ENCODE data around the gene GPX4. TPM values are rescaled to one million over a fixed set of nuclear protein-coding genes. Genes with fewer than 3 reads are reported as not detected.
A peak's percentile ranks its signal among the peaks of the same experiment; 100 is the strongest.

The GPX4 gene
- total and polyA plus RNA-seq, 2 donors (not counting 1 experiment from before 2014, with no cell fraction given) = 213 to 317 TPM

- Histone ChIP-seq H3K9me3 (ENCODE audit: control extremely low read depth in 1 of 3, control insufficient read depth in 2 of 3, insufficient read depth in 1 of 3, low read length in 2 of 3) (no peaks in the 10 kb centered on the region), H3K79me2 (ENCODE audit: control insufficient read depth, insufficient read depth, low read length) (peaks cover 83% of the 10 kb centered on the region), H3K4me1 (ENCODE audit: control insufficient read depth in 2 of 2, insufficient read depth in 2 of 2, low read length in 2 of 2) (peaks cover 76 to 94% of the 10 kb centered on the region in 2 donors), H3K9ac (ENCODE audit: low read length) (no peak overlapping the region), H3K4me3 (ENCODE audit: control extremely low read depth in 1 of 5, extremely low read depth in 1 of 5, insufficient read depth in 1 of 5, low read depth in 2 of 5, low read length in 4 of 5) (no peak overlapping the region), H2AFZ (ENCODE audit: insufficient read depth, low read depth, low read length, poor library complexity, severe bottlenecking) (no peak overlapping the region), H3K27ac (ENCODE audit: low read length in 2 of 2) (peak overlapping the region; percentile 12 to 47), H3K27me3 (replicated peaks in 1 of 4; ENCODE audit: control extremely low read depth in 1 of 4, control insufficient read depth in 3 of 4, insufficient read depth in 4 of 4, low read length in 3 of 4) (no peaks in the 10 kb centered on the region), H4K20me1 (ENCODE audit: control insufficient read depth, insufficient read depth, low read length, poor library complexity, severe bottlenecking) (peaks cover 67% of the 10 kb centered on the region), H3K36me3 (replicated peaks in 1 of 2; ENCODE audit: control extremely low read depth in 1 of 2, control insufficient read depth in 1 of 2, extremely low read depth in 1 of 2, insufficient read depth in 2 of 2, low read length in 1 of 2) (peaks cover 0 to 78% of the 10 kb centered on the region in 2 experiments), H3K4me2 (replicated peaks; ENCODE audit: low read depth, low read length, poor library complexity, severe bottlenecking) (peak overlapping the region; percentile 90)
- DNase-seq (no peak), ATAC-seq (ENCODE audit: low read depth) (no peak)
- Mint-ChIP-seq H3K27ac (peak overlapping the region; percentile 68), H3K27me3 (no peaks in the 10 kb centered on the region), H3K9me3 (ENCODE audit: insufficient read depth) (no peaks in the 10 kb centered on the region), H3K4me3 (peak overlapping the region; percentile 50), H3K4me1 (peaks cover 58% of the 10 kb centered on the region)
- POLR2A ChIA-PET = interaction anchor here (0.6 to 0.7 kb wide), 2 partner anchors 127 to 195 kb away, joined by 3 to 9 read pairs; no protein-coding TSS in a partner anchor
- 96% methylated on average over 30 of the region's 30 CpGs for WGBS (ENCODE audit: insufficient coverage)
- CTCF ChIA-PET = interaction anchor here (1.0 to 6.9 kb wide), 3 partner anchors 7 to 51 kb away, joined by 3 to 56 read pairs (median 49); partner anchors contain the start of gene ARHGAP45
- intact Hi-C loops (cut with micrococcal nuclease) = no loop called here
- TF ChIP-seq EZH2 (IDR thresholded peaks at IDR 0.05; ENCODE audit: borderline replicate concordance, insufficient read depth, low read depth, low read length, poor library complexity, severe bottlenecking) (no peak), CTCF (IDR thresholded peaks at IDR 0.05) (no peak)
These were observed 30.5 kb upstream of the GPX4 start for GRCh38 chr19:1073063-1073955.
